RPMI8226 (cell line): ENCODE data around the gene UQCRC2.
"Not testable (repeated sequence)": the region's sequence is repeated elsewhere in the genome, so short reads cannot be mapped to it uniquely, and the experiment has no call there.

Source experiments
- DNase-seq: peaks from one replicate; pipeline ENCODE4 v3.0.0-alpha.2; 2015

UQCRC2 gene

GRCh38 chr16:21984062-21984461, 30.9 kb downstream of the UQCRC2 start:
- no peak for DNase-seq

DNA sequence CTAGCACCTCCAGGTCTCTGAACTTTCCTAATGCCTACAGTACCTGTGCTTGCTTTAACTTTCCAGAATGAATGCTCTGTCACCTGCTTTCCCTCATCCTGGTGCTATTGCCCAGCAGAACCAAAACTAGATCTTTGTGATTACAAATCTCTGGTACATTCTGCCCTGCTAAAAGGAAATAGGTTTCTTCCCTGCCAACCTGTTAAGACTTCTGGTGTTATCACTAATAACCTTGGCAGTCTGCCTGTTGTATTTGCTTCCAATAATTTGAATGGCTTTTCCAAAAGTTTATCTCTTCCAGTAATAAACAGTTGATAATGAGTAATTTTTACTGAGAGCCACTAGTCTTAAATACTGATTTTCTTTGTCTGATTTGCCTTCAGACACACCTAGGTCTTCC, 32.4 kb downstream of the UQCRC2 start:
- no peak for DNase-seq

- no peak for DNase-seq
Observed at GRCh38 chr16:21986692-21987246, 33.6 kb downstream of the UQCRC2 start.

- DNase-seq: no peak
Observed at GRCh38 chr16:21987498-21987897, 34.3 kb downstream of the UQCRC2 start.

- DNase-seq: no peak
Observed at GRCh38 chr16:21989133-21989532, 36.0 kb downstream of the UQCRC2 start.

DNA sequence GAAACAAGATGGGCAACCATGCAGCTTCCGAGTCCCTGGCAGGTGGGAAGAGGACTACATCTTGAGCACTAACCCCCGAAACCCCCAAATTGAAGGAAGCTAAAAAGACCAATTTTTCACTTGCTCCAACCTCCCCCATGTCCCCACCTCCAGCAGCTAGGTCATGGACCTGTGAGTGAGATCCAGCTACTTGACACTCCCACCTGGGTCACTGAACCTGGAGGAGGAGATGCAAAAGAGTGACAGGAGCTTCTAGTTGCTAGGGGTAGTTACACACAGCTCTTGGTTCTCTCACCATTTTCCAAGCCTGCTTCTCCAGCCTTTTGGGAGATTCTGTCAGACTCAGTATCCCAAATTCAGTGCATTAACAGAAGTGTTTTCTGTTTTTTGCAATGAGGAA, 36.6 kb downstream of the UQCRC2 start:
- DNase-seq: no peak

DNA sequence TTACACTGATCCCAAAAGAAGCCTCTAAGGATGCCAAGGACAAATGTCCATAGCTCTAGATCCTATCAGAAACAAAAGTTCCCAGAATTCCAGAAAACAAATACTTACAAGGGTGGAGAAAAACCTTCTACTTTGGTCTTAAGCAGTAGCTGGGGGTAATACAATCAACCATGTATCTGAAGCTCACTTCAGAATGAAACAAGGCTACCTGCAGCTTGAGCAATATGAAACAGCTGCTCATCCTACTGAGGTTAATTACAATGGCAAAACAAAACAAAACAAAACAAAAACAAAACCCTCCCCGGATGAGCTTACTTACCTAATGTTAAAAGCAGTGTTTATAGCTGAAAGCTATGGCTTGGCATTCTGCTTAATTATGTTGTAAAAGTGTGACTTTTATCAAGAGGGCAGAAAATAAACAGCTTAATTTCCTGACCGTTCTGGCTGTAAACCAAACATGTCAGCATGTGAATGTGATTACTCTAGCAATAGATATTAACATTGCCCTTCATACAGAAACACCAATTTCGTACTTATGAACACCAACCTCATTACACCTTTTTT, 37.3 kb downstream of the UQCRC2 start:
- DNase-seq: no peak

DNA sequence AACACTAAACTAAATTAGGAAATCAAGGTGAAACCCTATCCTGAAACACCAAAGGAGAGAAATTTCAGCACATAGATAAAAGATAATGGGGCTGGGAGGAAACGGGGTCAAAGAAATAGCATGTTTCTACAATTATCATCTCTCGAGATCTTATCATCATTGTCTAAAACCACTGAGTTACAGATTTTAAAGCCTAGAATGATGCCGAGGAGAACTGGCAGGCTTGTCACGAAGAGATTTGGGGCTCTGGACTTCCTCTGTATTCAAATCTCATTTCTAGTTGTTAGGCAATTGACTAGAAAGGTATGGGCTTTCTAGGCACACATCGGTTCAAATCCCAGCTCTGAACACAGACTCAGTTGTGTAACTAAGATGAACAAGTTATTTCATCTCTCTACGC, 38.5 kb downstream of the UQCRC2 start:
- DNase-seq: no peak

- no peak for DNase-seq
Observed at GRCh38 chr16:21994856-21995465, 41.8 kb downstream of the UQCRC2 start.

DNA sequence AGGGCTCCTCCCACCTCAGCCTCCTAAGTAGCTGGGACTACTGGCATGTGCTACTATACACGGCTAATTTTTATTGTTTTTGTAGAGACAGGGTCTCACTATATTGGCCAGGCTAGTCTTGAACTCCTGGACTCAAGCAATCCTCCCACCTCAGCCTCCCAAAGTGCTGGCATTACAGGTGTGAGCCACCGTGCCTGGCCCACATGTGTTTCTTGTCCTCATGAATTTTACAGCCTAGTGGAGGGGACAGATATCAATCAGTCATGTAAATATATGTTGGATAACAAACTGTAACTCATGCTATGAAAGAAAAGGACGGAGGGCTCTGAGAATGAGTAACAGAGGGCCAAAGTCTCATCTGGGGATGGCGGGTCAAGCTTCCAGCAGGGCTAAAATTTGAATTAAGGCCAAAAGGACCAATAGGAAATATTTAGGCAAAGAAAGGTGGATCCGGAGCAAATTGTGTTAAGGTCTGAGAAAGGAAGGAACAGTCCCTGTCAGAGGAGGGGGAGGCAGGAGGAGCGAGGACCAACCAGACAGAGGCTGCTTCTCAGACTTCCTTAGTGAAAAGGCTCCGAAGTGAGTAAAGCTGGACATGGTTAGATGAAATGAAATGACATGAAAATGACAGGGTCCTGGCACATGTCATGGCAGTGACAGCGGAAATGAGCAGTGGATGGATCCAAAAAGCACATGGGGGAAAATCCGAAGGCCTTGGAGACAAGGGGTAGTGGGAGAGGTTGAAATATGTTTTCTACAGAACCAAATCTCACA, 43.9 kb downstream of the UQCRC2 start:
- DNase-seq: no peak

- DNase-seq: no peak
Observed at GRCh38 chr16:21997697-21998480, 44.7 kb downstream of the UQCRC2 start.

DNA sequence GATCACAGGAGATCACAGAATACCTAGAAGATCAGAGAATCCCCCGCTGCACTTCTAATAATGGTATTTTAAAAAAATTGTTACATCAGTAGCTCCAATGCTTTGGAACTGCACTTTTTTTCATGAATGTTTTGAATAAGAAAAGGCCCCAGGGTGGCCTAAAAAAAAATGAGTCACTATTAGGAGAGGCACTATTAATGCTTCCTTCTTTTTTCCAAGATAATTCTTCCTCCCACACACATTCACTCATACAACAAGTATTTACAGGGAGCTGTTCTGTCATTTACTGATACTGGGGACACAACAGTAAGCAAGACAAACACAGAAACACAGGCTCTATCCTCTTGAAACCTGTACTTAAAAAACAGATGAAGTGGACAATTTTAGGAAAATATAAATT, 48.4 kb downstream of the UQCRC2 start:
- DNase-seq: no peak

- DNase-seq: not testable (repeated sequence)
Observed at GRCh38 chr16:22002047-22002446, 48.9 kb downstream of the UQCRC2 start.

GRCh38 chr16:22003195-22003594, 50.0 kb downstream of the UQCRC2 start:
- DNase-seq: no peak

DNA sequence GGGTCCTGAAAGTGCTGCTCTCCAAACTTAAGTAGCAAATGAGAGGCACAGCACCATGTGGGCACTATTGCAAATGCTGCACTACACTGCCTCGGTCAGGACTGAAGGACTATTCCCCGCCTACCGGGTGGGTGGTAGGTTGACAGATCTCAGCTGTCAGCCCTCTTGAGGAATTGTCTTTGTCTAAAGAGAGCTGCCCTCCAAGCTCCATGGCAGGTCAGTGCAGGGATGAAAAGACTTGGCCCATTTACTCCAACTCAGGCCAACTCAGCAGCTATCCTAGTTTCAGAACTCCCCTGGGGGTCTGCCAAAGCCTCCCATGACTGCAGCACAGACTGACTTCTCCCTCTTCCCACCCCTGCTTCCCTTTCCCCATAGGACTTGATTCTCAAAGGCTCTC, 51.2 kb downstream of the UQCRC2 start:
- peak; percentile 14 for DNase-seq

GRCh38 chr16:22005746-22006145, 52.6 kb downstream of the UQCRC2 start:
- DNase-seq: no peak

- no peak for DNase-seq
Observed at GRCh38 chr16:22006636-22007035, 53.5 kb downstream of the UQCRC2 start.

- no peak for DNase-seq
Observed at GRCh38 chr16:22007159-22007508, 54.0 kb downstream of the UQCRC2 start.

GRCh38 chr16:22007509-22008214, 54.5 kb downstream of the UQCRC2 start, which contains the start of gene MOSMO:
Gene MOSMO, plus strand, starts transcription at chr16:22008111. Its CDS starts 191 bp downstream, at chr16:22008302.
- peak; percentile 73 for DNase-seq

GRCh38 chr16:22008215-22009059, 55.3 kb downstream of the UQCRC2 start:
- DNase-seq: peak; percentile 32

GRCh38 chr16:22010902-22011301, 57.7 kb downstream of the UQCRC2 start:
- DNase-seq: no peak

- no peak for DNase-seq
Observed at GRCh38 chr16:22012241-22012640, 59.1 kb downstream of the UQCRC2 start.
